NCI-H1694 (cell line): ENCODE measurements around the gene FGR.
A peak's percentile ranks its signal among the peaks of the same experiment; 100 is the strongest.

Experiments used
- DNase-seq: peaks from one replicate; lab custom pipeline; 2025; lab: John Stamatoyannopoulos, UW

Gene FGR

GRCh38 chr1:27600498-27601175 is 34.3 kb downstream of the FGR start:
- DNase-seq, result peak; percentile 83

GRCh38 chr1:27599605-27600497 is 35.1 kb downstream of the FGR start:
- DNase-seq, result no peak

- DNase-seq, result no peak
These were observed 36.0 kb downstream of the FGR start for GRCh38 chr1:27598902-27599528.

- no peak for DNase-seq
These were observed 36.7 kb downstream of the FGR start for GRCh38 chr1:27598295-27598687.

- no peak for DNase-seq
These were observed 37.3 kb downstream of the FGR start for GRCh38 chr1:27597516-27598294.

- no peak for DNase-seq
These were observed 38.0 kb downstream of the FGR start for GRCh38 chr1:27596986-27597385.

- no peak for DNase-seq
These were observed 38.7 kb downstream of the FGR start for GRCh38 chr1:27596261-27596660.

- DNase-seq, result no peak
These were observed 39.4 kb downstream of the FGR start for GRCh38 chr1:27595597-27595996.

GRCh38 chr1:27594564-27595510 is 40.1 kb downstream of the FGR start:
- DNase-seq, result no peak

GRCh38 chr1:27593678-27594563 is 41.1 kb downstream of the FGR start:
- peak; percentile 63 for DNase-seq

GRCh38 chr1:27592931-27593677 is 41.9 kb downstream of the FGR start:
- DNase-seq, result no peak

- DNase-seq, result no peak
These were observed 42.6 kb downstream of the FGR start for GRCh38 chr1:27592232-27592930.

GRCh38 chr1:27591622-27592021 is 43.4 kb downstream of the FGR start:
- DNase-seq, result no peak

GRCh38 chr1:27590917-27591508 is 44.0 kb downstream of the FGR start:
- DNase-seq, result no peak

- DNase-seq, result no peak
These were observed 45.1 kb downstream of the FGR start for GRCh38 chr1:27589841-27590426.

GRCh38 chr1:27589441-27589840 is 45.5 kb downstream of the FGR start:
- DNase-seq, result no peak
